HepG2 (cell line): Measurements from ENCODE around the gene KRTCAP2. TPM values are rescaled to one million over a fixed set of nuclear protein-coding genes. Genes with fewer than 3 reads are reported as not detected.
A peak's percentile ranks its signal among the peaks of the same experiment; 100 is the strongest.

ENCODE experiments used
- AHR ChIP-seq: IDR thresholded peaks from 2 replicates; pipeline ENCODE4 v1.6.1; 2018; ENCODE audit warnings: missing genetic modification reagents, missing compliant biosample characterization
- CC2D1A ChIP-seq: sonication (generic); formaldehyde crosslinking; IDR thresholded peaks from 2 replicates; pipeline ENCODE4 v1.8.1; 2023; ENCODE audit warnings: mild to moderate bottlenecking, missing genetic modification reagents
- DR1 ChIP-seq: sonication (generic); formaldehyde crosslinking; IDR thresholded peaks from 2 replicates; pipeline ENCODE4 v1.8.0; 2021; ENCODE audit warnings: mild to moderate bottlenecking, missing genetic modification reagents, inconsistent platforms
- FOXK2 ChIP-seq: fragments of 450-650 bp; IDR thresholded peaks from 2 replicates; pipeline ENCODE4 v1.6.1; 2016
- ISL2 ChIP-seq: sonication (generic); formaldehyde crosslinking; IDR thresholded peaks from 2 replicates; pipeline ENCODE4 v1.5.0; 2020; ENCODE audit warnings: missing genetic modification reagents
- MED1 ChIP-seq: sonication (generic); formaldehyde crosslinking; IDR thresholded peaks from 2 replicates; pipeline ENCODE4 v1.4.0; 2020; ENCODE audit warnings: missing genetic modification reagents
- NFIB ChIP-seq: sonication (generic); formaldehyde crosslinking; IDR thresholded peaks from 2 replicates; pipeline ENCODE4 v1.9.0; 2021; ENCODE audit warnings: missing genetic modification reagents, mild to moderate bottlenecking, borderline replicate concordance
- PAX8 ChIP-seq: sonication (generic); formaldehyde crosslinking; IDR thresholded peaks from 2 replicates; pipeline ENCODE4 v1.8.0; 2022; ENCODE audit warnings: mild to moderate bottlenecking, missing genetic modification reagents, borderline replicate concordance
- PHB2 ChIP-seq: fragments of 450-650 bp; IDR thresholded peaks from 2 replicates; pipeline ENCODE4 v1.6.1; 2018; ENCODE audit not compliant: partially characterized antibody
- REL ChIP-seq: sonication (generic); formaldehyde crosslinking; conservative IDR thresholded peaks from 2 replicates; pipeline ENCODE4 v1.8.0; 2022; ENCODE audit warnings: mild to moderate bottlenecking, missing genetic modification reagents, moderate library complexity
- RFX5 ChIP-seq: IDR thresholded peaks from 2 replicates; pipeline ENCODE4 v1.6.1; 2011; ENCODE audit warnings: low read depth, low read length, improper control_type of control experiment
- RFXANK ChIP-seq: IDR thresholded peaks from 2 replicates; pipeline ENCODE4 v1.6.1; 2016
- TP53 ChIP-seq: sonication (generic); formaldehyde crosslinking; conservative IDR thresholded peaks from 2 replicates; pipeline ENCODE4 v1.4.0; 2020; ENCODE audit warnings: missing genetic modification reagents
- ZNF17 ChIP-seq: sonication (generic); formaldehyde crosslinking; IDR thresholded peaks from 2 replicates; pipeline ENCODE4 v1.5.0; 2020; ENCODE audit warnings: mild to moderate bottlenecking, missing genetic modification reagents
- ZNF253 ChIP-seq: sonication (generic); formaldehyde crosslinking; IDR thresholded peaks from 2 replicates; pipeline ENCODE4 v1.8.0; 2022; ENCODE audit warnings: mild to moderate bottlenecking, missing genetic modification reagents, borderline replicate concordance
- ZNF432 ChIP-seq: sonication (generic); formaldehyde crosslinking; IDR thresholded peaks from 2 replicates; pipeline ENCODE4 v1.5.0; 2020; ENCODE audit warnings: missing genetic modification reagents, mild to moderate bottlenecking, borderline replicate concordance
- ZNF496 ChIP-seq: sonication (generic); formaldehyde crosslinking; IDR thresholded peaks from 2 replicates; pipeline ENCODE4 v1.8.1; 2023; ENCODE audit warnings: mild to moderate bottlenecking, moderate library complexity, missing genetic modification reagents; ENCODE audit not compliant: insufficient replicate concordance
- ZNF883 ChIP-seq: sonication (generic); formaldehyde crosslinking; IDR thresholded peaks from 2 replicates; pipeline ENCODE4 v1.5.1; 2020; ENCODE audit warnings: mild to moderate bottlenecking, missing genetic modification reagents; ENCODE audit errors: not compliant biosample characterization
- polyA plus RNA-seq, 8 experiments: library from polyadenylated mRNA; depleted of rRNA in 3 of 8; stranded (reverse) in 7 of 8; unstranded in 1 of 8; fragments of >200 nt; fragmentation: Illumina TruSeq in 4 of 8; extraction: Trizol in 4 of 8; gene quantifications; 2 replicates each; pipeline versions ENCODE4 v1.2.1 to v1.2.3, GENCODE V29; 2011 to 2016; ENCODE audit warnings: low read depth in 4 of 8, missing spikeins in 1 of 8, mixed read lengths in 1 of 8; ENCODE audit not compliant: insufficient read depth in 1 of 8
- total RNA-seq, 5 experiments: library from RNA; depleted of rRNA; stranded (reverse); fragments of >200 nt; fragmentation: Illumina TruSeq; extraction: Trizol; gene quantifications; 2 replicates each; pipeline ENCODE4 v1.2.3, GENCODE V29; 2016; ENCODE audit warnings: low read depth in 1 of 5
- TF ChIP-seq, protein P1 (sequence below): IDR thresholded peaks from 2 replicates; pipeline ENCODE4 v1.6.1; 2016; ENCODE audit warnings: low read depth, control low read depth
- TF ChIP-seq, protein P2 (sequence below): sonication (generic); formaldehyde crosslinking; IDR thresholded peaks from 2 replicates; pipeline ENCODE4 v1.4.0; 2020; ENCODE audit warnings: missing genetic modification reagents, borderline replicate concordance
- TF ChIP-seq, protein P3 (sequence below): sonication (generic); formaldehyde crosslinking; IDR thresholded peaks from 2 replicates; pipeline ENCODE4 v1.4.0; 2020; ENCODE audit warnings: mild to moderate bottlenecking, missing genetic modification reagents, borderline replicate concordance

The KRTCAP2 gene
- total and polyA plus RNA-seq, 2 of the 13 experiments (the other 11 are each of a cell fraction or from before 2014, with no cell fraction given): 77.3 to 79.4 TPM

DNA sequence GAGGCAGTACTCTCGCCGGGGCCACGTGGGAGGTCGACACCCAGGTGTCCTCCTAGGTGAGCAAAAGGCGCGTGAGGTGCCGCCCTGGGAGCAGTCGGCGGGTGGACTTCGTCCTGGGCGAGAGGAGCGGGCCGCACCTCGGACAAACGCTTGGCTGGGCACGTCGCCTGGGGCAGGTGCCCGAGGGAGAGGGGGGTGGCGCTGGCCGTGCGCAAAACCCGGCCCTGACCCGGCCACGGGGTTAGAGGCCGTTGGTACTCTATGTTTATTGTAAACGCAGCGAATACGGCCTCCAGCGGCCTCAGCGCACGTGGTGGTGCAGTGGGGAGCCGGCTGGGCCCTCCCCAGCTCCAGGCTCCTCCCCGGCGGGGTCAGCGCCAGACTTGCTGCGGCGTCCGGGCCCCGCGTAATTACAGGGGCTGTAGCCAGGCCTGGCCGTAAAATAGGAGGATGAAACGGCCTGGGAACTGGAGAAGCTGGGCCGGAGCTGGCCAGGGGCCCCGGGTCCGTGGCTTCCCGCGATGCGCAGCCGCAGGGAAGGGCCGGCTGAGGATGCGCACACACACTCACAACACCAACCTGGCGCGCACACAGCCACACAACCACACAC, 47.1 kb downstream of the KRTCAP2 start (continued):
- peak; percentile 97 for TF ChIP-seq ZNF883 (CRISPR knock-in tag)
- TF ChIP-seq ISL2 (CRISPR knock-in tag): peak; percentile 83
- TF ChIP-seq, protein P1, sequence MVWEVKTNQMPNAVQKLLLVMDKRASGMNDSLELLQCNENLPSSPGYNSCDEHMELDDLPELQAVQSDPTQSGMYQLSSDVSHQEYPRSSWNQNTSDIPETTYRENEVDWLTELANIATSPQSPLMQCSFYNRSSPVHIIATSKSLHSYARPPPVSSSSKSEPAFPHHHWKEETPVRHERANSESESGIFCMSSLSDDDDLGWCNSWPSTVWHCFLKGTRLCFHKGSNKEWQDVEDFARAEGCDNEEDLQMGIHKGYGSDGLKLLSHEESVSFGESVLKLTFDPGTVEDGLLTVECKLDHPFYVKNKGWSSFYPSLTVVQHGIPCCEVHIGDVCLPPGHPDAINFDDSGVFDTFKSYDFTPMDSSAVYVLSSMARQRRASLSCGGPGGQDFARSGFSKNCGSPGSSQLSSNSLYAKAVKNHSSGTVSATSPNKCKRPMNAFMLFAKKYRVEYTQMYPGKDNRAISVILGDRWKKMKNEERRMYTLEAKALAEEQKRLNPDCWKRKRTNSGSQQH (CRISPR knock-in tag): peak; percentile 47; the same call in 1 of the 2 replicates
- TF ChIP-seq, protein P2, sequence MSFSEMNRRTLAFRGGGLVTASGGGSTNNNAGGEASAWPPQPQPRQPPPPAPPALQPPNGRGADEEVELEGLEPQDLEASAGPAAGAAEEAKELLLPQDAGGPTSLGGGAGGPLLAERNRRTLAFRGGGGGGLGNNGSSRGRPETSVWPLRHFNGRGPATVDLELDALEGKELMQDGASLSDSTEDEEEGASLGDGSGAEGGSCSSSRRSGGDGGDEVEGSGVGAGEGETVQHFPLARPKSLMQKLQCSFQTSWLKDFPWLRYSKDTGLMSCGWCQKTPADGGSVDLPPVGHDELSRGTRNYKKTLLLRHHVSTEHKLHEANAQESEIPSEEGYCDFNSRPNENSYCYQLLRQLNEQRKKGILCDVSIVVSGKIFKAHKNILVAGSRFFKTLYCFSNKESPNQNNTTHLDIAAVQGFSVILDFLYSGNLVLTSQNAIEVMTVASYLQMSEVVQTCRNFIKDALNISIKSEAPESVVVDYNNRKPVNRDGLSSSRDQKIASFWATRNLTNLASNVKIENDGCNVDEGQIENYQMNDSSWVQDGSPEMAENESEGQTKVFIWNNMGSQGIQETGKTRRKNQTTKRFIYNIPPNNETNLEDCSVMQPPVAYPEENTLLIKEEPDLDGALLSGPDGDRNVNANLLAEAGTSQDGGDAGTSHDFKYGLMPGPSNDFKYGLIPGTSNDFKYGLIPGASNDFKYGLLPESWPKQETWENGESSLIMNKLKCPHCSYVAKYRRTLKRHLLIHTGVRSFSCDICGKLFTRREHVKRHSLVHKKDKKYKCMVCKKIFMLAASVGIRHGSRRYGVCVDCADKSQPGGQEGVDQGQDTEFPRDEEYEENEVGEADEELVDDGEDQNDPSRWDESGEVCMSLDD (CRISPR knock-in tag): 0 out of 2 replicates have a peak, but pooled peaks have one; percentile 29
- TF ChIP-seq PAX8 (CRISPR knock-in tag): no peak
- peak; percentile 98 for TF ChIP-seq ZNF253 (CRISPR knock-in tag)
- TF ChIP-seq FOXK2: peak; percentile 86; the same call in 1 of the 2 replicates
- TF ChIP-seq, protein P3, sequence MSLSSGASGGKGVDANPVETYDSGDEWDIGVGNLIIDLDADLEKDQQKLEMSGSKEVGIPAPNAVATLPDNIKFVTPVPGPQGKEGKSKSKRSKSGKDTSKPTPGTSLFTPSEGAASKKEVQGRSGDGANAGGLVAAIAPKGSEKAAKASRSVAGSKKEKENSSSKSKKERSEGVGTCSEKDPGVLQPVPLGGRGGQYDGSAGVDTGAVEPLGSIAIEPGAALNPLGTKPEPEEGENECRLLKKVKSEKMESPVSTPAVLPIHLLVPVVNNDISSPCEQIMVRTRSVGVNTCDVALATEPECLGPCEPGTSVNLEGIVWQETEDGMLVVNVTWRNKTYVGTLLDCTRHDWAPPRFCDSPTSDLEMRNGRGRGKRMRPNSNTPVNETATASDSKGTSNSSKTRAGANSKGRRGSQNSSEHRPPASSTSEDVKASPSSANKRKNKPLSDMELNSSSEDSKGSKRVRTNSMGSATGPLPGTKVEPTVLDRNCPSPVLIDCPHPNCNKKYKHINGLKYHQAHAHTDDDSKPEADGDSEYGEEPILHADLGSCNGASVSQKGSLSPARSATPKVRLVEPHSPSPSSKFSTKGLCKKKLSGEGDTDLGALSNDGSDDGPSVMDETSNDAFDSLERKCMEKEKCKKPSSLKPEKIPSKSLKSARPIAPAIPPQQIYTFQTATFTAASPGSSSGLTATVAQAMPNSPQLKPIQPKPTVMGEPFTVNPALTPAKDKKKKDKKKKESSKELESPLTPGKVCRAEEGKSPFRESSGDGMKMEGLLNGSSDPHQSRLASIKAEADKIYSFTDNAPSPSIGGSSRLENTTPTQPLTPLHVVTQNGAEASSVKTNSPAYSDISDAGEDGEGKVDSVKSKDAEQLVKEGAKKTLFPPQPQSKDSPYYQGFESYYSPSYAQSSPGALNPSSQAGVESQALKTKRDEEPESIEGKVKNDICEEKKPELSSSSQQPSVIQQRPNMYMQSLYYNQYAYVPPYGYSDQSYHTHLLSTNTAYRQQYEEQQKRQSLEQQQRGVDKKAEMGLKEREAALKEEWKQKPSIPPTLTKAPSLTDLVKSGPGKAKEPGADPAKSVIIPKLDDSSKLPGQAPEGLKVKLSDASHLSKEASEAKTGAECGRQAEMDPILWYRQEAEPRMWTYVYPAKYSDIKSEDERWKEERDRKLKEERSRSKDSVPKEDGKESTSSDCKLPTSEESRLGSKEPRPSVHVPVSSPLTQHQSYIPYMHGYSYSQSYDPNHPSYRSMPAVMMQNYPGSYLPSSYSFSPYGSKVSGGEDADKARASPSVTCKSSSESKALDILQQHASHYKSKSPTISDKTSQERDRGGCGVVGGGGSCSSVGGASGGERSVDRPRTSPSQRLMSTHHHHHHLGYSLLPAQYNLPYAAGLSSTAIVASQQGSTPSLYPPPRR (CRISPR knock-in tag): peak; percentile 98
- 0 out of 2 replicates have a peak, but pooled peaks have one; percentile 29 for TF ChIP-seq TP53
- peak; percentile 89; the same call in 1 of the 2 replicates for TF ChIP-seq REL (CRISPR knock-in tag)
- peak; percentile 98 for TF ChIP-seq AHR (CRISPR knock-in tag)
- no peak for TF ChIP-seq PHB2
- 0 out of 2 replicates have a peak, but pooled peaks have one; percentile 70 for TF ChIP-seq ZNF17 (CRISPR knock-in tag)
- TF ChIP-seq MED1: peak; percentile 100
- no peak for TF ChIP-seq RFXANK (CRISPR knock-in tag)
- no peak for TF ChIP-seq DR1 (CRISPR knock-in tag)
- TF ChIP-seq NFIB (CRISPR knock-in tag): no peak
- TF ChIP-seq ZNF432 (CRISPR knock-in tag): no peak; the same call in 1 of the 2 replicates
- no peak for TF ChIP-seq ZNF496 (CRISPR knock-in tag)
- no peak for TF ChIP-seq RFX5
- no peak for TF ChIP-seq CC2D1A (CRISPR knock-in tag)
